IPS-11a (cell line): Measurements from ENCODE around the gene DAB2IP.

Experiments used
- H3K4me3 ChIP-seq: one replicate; pipeline ENCODE4 v1.5.1; 2013; ENCODE audit warnings: low read depth, low read length, control low read depth

DAB2IP gene

DNA sequence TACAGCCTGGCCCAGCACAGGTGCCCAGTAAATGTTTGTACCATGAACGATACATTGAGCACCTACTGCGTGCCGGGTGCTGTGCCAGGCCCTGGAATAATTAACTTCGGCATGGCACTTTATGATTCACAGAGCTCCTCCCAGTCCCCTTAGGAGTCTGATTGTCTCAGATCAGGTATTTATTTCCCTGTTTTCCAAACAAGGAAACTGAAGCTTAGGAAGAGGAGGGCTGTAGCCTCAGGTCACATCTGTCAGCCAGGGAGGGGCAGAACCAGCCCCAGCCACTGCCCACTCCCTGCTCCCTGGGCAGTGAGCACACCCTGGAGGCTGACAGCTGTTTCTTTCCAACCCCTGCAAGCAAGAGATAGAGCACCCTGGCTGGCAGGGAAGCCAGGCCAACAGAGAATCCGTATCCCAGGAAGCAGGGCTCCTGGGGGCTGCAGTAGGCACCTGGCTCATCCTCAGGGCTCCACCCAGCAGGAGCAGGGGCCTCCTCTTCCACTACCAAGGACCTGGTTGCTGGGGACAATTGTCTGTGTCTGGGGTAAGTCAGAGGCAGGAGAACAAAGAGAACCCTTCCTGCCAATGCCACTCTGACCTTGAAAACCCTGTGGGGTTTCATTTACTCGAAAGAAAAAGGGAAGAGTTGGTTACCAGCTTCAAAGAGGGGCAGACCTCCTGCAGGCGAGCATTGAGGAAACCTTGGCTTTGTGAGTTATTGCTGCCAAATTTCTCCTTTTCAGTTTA, 69.0 kb downstream of the DAB2IP start:
- H3K4me3 ChIP-seq, result no peak overlapping the region

DNA sequence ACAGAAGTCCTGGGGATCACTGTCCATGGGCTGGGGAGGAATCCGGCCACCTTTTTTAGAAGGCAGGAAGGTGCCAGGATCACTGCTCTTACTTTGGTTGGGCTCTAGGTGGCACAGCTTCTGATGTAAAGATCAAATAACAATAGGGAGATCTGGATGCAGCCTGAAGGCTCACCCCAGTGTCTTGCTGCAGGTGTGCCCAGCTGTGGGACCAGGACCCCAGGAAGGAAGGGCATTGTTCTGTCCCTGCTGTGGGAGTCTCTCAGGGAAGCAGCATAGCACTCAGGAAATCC, 69.6 kb downstream of the DAB2IP start:
- no peak overlapping the region for H3K4me3 ChIP-seq

DNA sequence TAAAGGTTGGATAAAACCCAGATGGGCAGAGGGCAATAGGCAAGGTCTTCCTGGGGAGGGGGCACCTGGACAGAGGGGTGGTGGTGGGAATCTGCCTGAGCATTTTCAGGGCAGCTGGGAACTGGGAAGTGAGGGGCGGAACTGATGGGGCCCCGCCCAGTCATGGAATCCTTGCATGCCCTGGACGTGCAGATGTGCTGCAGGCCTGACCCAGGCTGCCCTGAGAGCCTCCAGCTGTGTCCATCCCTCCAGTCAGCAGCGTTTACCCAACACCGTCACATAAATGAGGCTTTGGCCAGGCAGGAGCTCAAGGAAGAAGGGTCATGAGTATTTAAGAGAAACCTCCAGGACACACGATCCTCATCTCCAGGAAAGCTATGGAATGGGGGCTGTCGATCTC, 70.3 kb downstream of the DAB2IP start:
- no peak overlapping the region for H3K4me3 ChIP-seq

DNA sequence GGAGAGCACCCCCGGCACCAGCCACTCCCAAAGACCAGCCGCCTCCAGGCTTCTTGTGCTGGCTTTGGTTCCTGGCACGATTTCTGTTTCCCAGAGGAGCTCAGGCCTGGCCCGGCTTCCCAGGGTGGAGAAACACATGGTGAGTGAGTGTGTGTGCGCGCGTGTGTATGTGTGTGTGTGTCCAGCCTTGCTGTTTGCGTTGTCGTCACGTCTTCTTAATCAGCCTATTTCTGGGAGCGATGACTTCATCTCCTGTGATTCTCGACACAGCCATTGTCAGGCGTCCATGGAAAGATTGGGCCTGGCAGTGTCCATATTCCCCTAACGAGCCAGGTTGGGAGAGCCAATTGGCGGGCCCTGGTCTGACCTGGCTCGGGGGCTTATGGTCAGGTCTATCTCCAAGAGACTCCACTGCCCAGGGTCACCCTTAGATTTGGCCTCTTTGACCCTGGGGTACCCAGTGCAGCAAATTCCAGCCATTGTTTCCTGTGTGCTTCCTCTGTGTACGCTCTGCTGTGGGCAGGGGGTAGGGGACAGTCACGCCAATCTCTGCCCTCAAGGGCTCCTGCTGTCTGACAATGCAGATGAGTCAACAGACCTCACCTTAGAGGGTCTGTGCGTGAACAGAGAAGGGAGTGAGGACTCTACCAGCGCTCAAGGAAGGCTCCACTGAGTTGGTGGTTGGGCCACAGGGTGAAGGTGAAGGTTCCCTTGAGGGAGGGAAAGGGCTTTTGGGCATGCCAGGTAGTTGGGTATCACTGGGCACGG, 73.8 kb downstream of the DAB2IP start:
- H3K4me3 ChIP-seq, result no peak overlapping the region

DNA sequence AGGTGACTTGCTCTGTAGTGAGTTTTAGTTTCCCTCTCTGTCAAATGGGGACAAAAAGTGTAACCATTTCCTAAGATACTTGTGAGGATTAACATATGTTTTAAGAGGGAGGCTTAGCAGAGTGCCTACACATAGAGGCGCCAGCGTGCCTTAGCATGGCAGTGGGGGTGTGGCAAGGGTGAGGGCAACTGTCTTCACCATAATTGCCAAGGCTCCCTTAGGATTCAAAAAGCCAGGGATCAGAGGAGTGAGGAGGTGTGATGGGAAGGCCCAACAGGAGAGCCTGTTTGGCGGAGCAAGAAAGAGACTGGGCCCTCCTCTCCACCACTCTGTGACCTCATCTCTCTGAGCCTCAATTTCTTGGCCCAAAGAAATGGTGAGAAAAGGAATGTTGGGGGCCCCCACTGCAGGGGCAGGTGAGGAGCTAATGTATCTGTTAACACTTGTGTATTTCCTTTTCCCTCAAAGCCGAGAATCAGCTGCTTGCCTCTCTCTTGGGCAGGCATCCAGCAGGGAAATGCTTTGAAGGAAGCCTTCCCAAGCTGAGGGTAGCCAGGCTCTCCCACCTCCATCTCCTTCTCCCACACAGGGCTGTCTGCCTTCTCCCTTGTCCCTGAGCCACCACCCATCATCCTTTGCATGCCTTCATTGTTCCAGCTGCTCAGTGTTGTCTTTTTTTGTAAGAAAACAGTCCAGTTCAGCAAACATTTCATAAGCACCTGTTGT, 76.0 kb downstream of the DAB2IP start:
- no peak overlapping the region for H3K4me3 ChIP-seq

DNA sequence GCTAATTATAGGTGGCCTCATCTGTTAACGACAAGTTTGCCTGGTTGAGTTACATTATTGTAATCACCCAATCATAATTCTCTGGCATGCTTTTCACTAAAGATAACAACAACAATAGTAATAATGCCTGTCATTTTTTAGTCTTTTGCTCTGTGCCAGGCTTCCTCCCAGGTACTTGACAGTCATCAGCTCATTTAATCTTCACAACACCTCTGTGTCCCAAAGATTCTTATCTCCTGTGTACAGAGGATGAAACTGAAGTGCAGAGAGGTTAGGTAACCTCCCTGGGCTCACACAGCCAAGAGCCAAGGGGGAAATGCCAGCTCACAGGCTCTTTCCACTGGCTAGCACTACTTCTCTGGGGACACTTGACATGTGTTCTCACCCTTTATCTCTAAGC, 77.5 kb downstream of the DAB2IP start:
- H3K4me3 ChIP-seq, result no peak overlapping the region

DNA sequence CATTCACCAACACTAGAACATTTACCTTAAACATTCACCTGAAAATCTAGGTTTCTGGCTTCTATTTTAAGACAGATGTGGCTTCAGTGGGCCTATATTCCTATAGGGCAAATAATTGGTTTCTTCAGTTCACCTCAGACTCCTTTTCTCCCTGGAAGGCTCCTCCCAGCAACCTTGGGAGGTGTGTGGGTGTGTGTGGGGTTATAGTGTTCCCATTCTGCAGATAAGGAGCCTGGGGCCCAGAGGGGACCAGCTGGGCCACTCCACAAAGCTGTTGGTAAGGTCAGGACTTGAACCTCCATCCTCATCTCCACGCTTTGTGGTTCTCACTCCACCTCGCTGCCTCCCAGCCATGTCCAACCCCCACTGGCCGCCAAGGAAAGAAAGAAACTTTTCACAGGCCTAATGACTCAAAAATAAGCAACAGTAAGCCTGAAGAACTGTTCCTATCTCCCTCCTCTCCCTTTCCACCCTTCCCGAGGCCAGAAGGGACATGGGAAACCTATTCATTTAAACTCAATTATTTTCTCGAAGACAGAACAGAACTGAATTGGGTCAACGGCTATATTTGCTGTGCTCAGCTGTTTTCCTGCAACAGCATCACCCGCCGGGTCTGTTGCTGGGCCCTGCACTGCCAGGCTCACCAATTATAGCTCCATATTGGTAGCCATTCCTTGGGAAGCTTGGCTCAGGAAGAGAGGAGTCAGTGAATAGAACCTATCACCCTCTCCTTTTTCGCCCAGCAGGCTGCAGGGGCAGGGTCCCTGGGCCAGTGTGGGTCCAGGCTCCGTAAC, 78.5 kb downstream of the DAB2IP start:
- no peak overlapping the region for H3K4me3 ChIP-seq

DNA sequence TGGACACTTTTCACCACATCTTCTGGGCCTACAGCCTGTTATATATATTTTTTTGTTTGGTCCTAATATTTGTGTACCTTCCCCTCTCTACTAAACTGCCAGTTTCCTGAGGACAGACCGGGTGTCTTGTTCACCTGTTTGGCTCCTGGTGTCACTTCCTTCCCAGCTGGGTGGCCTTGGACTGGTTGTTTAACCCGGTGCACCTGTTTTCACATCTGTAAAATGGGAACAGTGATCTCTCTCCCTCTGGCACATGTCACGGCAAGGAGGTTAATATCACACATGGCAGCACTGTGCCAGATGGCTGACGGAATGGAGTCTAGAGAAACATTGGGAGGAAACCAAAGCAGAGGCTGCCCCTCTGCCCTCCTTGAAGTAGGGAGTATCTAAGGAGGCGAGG, 79.7 kb downstream of the DAB2IP start:
- no peak overlapping the region for H3K4me3 ChIP-seq

DNA sequence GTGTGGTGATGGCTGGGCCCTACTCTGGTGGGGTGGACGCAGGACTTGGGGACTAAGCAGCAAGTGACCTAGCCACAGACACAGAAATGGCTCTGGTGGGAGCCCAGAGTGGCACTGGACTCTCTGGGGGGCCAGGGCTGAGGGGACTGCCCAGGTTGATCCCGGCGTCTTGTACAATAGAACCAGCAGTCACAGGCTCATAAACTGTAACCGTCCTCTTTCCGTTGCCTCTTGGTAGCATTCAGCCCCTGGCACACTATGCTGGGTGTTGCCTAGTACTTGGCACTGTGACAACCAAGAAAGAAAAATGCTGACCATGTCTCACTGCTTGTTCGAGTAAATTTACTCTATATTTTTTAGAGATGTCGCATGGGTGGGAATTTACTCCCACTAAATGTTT, 80.5 kb downstream of the DAB2IP start:
- no peak overlapping the region for H3K4me3 ChIP-seq

DNA sequence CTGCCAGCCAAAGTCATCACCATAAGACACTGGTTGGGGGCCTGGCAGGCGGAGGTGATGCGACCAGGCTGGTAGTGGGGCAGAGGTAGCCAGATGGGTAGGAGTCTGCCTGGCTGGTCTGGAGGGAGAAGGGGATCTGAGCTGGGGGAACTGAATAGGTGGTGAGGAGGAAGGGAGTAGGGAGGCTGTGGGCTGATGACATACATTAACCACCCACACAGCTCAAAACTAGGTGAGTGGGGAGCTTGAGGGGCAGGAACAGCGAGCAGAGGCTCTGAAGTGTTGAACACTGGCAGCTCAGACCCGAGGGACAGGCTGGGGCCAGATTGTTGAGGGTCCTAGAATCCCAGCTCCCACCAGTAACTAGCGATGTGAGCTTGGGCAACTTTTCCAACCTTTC, 81.0 kb downstream of the DAB2IP start:
- H3K4me3 ChIP-seq, result no peak overlapping the region

DNA sequence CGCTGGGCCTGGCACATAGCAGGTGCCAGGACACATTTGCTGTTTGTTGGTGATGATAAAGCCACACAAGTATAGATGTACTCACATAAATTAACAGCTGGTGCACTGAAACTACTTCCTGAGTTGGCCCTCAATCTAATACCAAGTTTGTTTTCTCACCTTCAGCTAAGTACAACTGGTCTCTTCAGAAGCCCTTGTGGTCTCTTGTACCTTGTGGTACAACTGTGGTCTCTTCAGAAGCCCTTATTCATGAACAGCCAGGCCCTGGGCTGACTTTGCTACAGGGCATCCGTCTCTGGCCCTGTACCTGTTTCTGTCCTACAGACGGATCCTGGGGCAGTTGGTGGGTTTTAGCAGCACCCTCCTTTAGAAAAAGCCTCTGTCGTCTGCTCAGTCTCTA, 81.5 kb downstream of the DAB2IP start:
- H3K4me3 ChIP-seq, result no peak overlapping the region

DNA sequence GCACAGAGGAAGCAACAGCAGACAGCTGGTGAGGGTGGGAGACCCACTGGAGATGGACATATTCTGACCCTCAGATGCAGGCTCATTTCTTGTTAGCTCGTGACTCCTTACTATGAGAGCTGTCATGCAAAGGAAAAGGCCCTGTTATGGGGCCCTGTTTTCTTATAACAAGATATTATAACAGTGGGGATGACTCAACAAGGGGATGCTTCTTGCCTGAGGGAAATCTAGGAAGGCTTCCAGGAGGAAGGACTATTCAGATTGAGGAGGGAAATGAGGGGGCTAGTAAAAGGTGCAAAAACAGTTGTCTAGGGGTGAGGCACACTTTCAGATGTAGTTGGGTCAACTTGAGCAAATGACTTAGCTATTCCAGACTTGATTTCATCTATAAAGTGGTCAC, 83.0 kb downstream of the DAB2IP start:
- H3K4me3 ChIP-seq, result no peak overlapping the region

DNA sequence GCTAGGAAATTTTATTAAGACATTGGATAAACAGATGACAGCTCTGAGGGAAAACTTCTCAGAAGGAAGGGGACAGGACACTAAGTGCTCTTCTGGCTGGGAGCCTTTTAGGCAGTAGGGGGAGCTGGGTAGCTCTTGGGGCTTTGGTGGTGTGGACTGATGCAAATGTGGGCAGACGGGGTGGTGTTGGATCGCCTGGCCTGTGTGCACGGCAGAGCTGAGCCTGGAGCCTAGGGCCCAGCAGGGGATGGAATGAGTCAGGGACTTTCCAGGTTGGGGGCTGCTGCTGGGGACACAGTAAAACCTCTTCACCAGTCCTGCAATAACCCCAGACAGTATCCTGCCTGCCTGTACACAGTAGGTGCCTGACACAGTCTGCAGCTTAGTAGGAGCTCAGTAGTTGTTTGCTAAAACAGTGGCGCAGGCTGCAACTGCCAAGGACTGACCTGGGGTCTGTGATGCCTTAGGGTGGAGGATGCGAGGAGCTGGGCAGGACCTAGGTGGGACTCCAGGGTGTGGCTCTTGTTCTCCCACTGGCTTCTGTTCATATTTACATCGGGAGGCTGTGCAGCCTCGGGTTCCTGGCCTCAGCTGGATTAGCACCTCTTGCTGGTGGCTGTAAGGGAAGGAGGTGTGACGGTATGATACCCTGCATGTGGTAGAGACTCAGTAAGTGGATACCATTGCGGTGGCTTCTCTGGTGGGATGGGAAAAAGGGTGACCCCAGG, 83.8 kb downstream of the DAB2IP start:
- no peak overlapping the region for H3K4me3 ChIP-seq

DNA sequence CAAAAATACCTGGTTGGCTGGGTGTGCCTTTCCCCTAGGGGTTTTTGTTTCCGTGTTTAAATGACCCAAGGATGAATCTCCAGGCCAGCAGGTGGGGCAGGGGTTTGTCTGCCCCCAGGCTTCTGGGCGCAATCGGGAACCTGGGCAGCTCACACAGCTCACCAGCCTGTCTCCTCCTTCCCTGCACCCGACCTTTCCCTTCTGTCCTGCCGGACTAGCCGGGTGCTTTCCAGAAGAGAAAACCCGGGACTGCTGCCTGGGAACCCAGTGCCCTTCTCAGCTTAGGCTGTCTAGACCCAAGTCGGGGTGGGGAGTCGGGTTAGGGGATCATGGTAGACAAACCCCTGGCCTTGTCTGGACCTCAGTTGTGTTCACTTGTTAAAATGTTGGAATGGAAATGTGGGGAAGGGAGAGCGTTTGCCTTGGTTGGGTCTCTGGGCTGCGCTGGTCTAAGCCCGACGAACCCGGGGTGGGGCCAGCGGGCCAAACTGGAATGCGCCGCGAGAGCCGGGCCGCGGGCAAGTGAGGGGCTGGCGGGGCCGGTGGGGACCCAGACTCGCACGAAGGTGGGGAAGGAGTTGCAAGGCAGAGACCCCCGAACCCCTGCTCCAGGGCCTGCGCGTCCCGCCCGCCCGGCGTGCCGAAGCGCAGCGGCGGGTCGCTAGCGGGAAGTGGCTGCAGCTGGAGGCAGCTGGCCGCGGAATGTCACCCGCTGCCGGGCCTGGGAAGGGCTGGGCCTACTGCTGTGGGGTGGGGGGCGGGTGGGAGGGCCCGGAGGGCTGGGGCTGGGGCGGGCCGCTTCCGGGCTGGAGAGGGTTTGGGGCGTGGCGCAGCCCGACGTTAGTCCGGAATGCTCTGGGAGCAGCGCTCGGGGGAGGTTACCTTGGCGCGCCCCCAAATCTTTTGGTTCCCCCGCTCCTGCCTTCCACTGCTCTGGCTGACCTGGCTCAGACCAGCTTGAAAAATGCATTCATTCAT, 84.6 kb downstream of the DAB2IP start:
- peak overlapping the region; percentile 48 for H3K4me3 ChIP-seq

DNA sequence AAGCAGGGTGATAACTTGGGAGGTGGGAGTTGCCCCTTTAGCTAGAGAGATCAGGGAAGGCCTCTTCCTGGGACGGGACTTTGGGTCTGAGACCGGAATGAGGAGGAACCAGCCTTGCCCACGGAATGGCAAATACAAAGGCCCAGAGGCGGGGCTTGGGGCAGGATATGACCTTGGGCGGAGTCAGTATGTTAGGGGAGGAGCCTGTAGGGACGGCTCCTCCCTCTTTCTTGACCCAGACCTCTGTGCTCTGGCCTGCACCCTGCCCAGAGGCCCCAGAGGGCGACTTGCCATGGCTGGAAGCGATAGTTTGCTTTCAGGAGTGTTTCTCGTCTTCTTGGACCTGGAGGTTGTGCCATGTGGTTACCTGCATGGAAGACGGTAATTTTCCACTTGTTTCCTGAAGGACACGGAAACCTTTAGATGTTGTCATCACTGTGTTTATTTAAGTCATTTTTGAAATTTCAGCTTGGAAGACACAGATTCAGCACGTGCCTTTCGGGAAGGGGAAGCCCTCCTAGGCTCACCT, 85.6 kb downstream of the DAB2IP start:
- H3K4me3 ChIP-seq, result peak overlapping the region; percentile 48

DNA sequence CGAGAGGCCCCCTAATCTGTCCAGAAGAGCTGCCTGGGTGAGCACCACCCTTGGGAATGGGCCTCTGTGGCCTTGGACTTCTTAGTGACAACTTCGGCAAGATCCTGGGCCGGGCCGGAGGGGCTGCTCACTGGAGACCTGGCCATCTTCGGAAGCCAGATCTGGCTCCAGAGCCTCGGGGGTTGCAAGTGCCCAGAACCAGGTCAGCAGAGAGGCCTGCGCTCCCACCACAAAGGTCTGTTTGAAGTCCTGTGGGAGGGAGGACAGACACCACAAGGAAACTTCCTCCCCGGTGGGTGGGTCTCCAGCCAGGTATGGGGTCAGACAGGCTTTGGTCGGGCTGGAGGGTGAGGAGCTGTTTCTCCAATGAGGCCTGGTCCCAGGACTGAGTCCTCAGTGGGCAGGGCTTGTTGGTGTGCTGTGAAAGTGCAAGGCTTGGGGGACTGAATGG, 86.1 kb downstream of the DAB2IP start:
- H3K4me3 ChIP-seq, result no peak overlapping the region

DNA sequence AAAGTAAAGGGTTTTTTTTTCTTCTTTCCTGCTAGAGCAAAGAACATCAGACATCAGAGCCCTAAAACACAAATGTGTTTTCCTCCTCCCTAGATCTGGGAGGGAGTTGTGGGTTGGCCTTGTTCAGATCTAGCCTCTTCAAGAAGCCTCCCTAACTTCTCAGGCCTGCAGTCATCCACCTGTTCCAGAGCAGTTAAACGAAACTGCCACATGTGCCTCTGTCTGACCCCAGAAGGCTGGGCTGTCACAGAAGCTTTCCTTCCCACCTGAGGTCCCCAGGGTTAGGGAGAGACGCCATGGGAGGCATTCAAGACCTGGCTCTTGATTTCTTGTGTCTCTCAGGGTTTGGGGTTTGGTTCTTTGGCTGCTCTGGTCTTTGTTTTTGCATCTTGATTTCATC, 87.0 kb downstream of the DAB2IP start:
- no peak overlapping the region for H3K4me3 ChIP-seq

DNA sequence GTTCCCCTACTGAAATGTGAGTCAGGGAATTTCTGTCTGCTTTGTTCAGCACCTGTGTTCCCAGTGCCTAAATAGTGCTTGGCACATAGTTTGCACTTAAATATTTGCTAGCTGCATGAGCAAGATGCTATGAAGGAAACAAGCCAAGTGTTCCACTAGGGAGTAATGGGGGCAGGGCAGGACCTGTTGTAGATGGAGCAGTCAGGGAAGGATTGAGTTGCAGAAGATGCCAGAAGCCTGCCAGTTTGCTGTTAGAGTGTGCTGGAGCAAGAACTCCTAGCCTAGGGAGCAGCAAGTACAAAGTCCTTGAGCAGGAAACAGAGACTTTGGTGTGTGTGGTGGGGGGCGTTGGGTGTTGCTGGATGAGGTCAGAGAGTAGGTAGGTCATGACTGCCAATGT, 87.5 kb downstream of the DAB2IP start:
- no peak overlapping the region for H3K4me3 ChIP-seq

DNA sequence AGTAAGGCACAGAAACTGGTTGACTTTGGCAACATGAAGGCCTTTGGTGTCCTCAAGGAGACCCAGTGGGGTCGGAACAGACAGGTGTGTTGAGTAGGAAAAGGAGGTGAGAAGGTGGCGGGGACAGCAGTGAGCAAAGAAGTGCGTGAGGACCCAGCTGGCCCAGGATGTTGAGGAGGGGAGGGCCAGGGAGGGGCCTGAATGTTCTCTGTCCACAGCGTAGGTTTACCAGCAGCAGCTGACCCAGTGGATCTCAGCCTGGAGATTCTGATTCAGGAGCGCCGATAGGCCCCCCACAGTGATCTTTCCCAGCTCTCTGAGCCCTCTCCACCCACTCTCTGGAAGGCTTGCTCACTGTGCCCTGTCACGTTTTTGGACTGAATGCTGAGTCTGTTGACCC, 88.5 kb downstream of the DAB2IP start:
- no peak overlapping the region for H3K4me3 ChIP-seq
